Activated naive CD4-positive, alpha-beta T cell treated with anti-CD3 and anti-CD28 coated beads, Interleukin-2, amount 50 U/mL, for 24 hours (primary cell): Measurements from ENCODE around the gene ADAMTSL5.
A peak's percentile ranks its signal among the peaks of the same experiment; 100 is the strongest.
"Not testable (repeated sequence)": the region's sequence is repeated elsewhere in the genome, so short reads cannot be mapped to it uniquely, and the experiment has no call there.

Experiments
- H3K27ac Mint-ChIP-seq: one replicate; pipeline ENCODE4 v1.8.0; 2021; ENCODE audit warnings: mild to moderate bottlenecking, mixed read lengths
- H3K27me3 Mint-ChIP-seq: one replicate; pipeline ENCODE4 v1.8.0; 2021; ENCODE audit warnings: mixed read lengths
- H3K36me3 Mint-ChIP-seq: one replicate; pipeline ENCODE4 v1.8.0; 2021; ENCODE audit warnings: mixed read lengths
- H3K4me1 Mint-ChIP-seq: one replicate; pipeline ENCODE4 v1.8.0; 2021; ENCODE audit warnings: mixed read lengths
- H3K4me3 Mint-ChIP-seq: one replicate; pipeline ENCODE4 v1.8.0; 2021; ENCODE audit warnings: mild to moderate bottlenecking, mixed read lengths
- H3K9me3 Mint-ChIP-seq: one replicate; pipeline ENCODE4 v1.8.0; 2021; ENCODE audit warnings: mixed read lengths

ADAMTSL5 gene

DNA sequence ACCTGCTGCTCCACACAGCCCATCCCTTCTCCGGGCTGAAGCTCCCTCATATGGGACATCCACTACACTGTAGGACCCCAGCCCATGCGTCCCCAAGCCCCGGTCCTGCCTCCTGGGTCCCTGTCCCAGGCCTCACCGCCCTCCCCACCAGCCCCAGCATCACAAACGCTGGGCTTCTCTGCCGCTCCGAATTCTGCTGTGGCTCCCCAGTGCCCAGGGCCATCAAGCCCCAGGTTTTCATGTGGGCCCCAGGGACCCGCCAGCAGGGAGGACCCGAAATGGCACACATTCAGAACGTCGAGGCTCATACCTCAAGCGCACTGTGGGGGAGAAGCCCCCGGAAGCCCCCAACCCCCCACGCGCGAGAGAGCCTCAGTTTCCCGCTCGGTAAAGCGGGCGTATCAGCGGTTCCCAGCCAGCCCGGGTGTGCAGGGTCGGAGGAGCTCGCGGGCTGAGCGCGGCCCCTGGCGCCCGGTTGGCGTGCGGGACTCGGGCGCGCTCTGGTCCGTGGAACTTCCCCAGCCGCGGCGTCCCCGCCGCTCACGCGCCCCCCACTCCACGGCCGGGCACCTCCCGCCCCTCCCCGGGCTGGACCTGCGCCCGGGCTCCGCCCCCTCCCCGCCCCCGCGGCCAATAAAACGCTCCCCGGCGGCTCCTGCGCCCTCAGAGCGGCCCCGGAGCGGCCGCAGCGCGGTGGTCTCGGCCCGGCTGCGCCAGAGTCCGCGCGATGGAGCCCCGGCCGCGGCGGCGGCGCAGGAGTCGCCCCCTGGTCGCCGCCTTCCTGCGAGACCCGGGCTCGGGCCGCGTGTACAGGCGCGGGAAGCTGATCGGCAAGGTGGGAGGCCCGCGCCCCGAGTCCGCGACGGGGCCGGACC, 10.8 kb upstream of the ADAMTSL5 start, which contains the start of gene PLK5:
Gene PLK5 (plus strand): TSS at position 666 of the 875 bp plus-strand sequence. CDS start 2,920 bp downstream, outside the sequence.
- no peaks in the 10 kb centered on the region for H3K9me3 Mint-ChIP-seq
- peaks cover 6% of the 10 kb centered on the region for H3K4me1 Mint-ChIP-seq
- no peak within 1 kb of the TSS for H3K27ac Mint-ChIP-seq
- H3K36me3 Mint-ChIP-seq: no peaks in the 10 kb centered on the region
- H3K4me3 Mint-ChIP-seq: peak within 1 kb of the TSS; percentile 41
- peaks cover 20% of the 10 kb centered on the region for H3K27me3 Mint-ChIP-seq

DNA sequence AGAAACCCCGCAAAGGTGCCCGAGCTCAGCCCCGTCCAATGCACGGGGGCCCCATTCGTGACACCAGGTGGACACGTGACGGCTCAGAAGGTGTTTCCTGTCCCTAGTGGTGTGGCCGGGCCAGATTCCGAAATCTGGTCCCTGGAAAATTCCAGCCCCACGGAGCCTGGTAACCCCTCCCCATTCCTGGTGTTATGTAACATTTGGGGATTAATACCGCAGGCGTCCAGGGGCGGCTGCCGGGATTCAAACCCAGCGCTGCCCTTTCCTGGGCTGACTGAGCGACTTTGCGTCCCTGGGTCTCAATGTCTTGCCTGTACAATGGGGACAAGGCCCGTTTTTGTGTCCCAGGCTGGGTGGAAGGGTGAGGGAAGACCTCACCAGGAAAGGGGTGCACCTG, 10.0 kb upstream of the ADAMTSL5 start:
- Mint-ChIP-seq H3K9me3 (no peaks in the 10 kb centered on the region), H3K36me3 (no peaks in the 10 kb centered on the region), H3K4me1 (peaks cover 6% of the 10 kb centered on the region), H3K27me3 (peaks cover 20% of the 10 kb centered on the region), H3K4me3 (no peak overlapping the region), H3K27ac (no peak overlapping the region)

DNA sequence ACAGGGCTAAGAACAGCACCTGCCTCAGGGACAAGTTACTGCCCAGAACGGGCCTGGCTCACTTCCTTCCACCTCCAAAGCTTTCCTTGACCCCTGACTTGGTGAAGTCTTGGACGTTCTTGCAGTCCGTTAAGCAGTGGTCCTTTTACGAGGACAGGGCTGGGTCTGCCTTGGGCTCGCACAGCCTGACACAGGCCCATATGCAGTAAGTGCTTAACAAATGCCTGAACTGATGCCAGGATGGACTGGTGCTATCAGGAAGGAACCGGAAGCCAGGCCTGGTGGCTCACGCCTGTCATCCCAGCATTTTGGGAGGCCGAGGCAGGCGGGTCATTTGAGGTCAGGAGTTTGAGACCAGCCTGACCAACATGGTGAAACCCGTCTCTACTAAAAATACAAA, 9.2 kb upstream of the ADAMTSL5 start:
- Mint-ChIP-seq H3K9me3 (no peaks in the 10 kb centered on the region), H3K4me3 (no peak overlapping the region), H3K27ac (no peak overlapping the region), H3K36me3 (no peaks in the 10 kb centered on the region), H3K4me1 (peaks cover 6% of the 10 kb centered on the region), H3K27me3 (peaks cover 19% of the 10 kb centered on the region)

DNA sequence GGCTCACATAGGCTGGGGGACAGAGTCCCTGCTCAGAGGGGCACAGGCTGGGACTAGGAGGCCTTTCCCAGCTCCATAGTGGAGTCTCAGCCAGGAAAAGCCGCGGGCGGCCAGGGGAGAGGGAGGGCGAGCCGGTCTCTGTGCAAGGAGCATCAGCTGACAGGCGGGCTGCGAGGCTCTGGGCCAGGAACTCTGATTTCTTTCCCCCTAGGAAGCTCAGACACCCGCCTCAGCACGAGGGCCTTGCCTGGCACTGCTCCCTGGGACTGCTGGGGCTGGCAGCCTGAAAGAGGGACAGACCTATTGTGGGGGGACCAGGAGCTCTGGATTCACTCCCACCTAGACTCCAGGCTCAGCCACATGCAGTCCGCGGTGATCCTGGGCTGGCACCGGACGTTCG, 8.8 kb upstream of the ADAMTSL5 start:
- Mint-ChIP-seq H3K27ac (no peak overlapping the region), H3K4me1 (peaks cover 6% of the 10 kb centered on the region), H3K9me3 (no peaks in the 10 kb centered on the region), H3K4me3 (no peak overlapping the region), H3K27me3 (peaks cover 19% of the 10 kb centered on the region), H3K36me3 (no peaks in the 10 kb centered on the region)

DNA sequence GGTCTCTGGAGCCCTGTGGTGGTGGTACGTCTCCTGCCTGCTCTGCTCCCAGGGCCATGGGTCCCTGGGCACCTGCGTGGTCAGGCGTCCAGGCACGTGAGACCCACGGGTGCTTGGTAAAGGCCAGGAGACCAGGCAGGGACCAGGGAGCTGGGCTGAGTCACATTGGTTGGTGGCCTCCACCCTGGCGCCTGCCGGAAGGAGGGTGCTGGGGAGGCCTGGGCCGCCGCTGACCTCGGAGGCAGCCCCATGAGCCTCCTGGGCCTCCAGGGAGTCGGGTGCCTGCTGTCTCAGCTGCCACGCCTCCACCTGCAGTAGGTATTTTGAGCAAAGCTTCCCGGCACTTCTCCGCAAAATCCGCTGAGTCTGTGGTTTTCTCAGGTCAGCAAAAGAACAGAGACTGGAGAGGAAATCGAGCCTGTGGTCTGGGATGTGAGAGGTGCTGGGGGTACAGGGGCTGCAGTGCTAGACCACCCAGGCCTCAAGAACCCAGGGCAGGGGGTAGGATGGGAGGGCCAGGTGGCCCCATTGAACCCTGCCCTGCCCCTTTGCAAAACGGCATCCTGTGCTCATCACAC, 7.5 kb upstream of the ADAMTSL5 start:
- H3K9me3 Mint-ChIP-seq: no peaks in the 10 kb centered on the region
- no peak overlapping the region for H3K27ac Mint-ChIP-seq
- no peak overlapping the region for H3K4me3 Mint-ChIP-seq
- peaks cover 6% of the 10 kb centered on the region for H3K4me1 Mint-ChIP-seq
- peaks cover 9% of the 10 kb centered on the region for H3K27me3 Mint-ChIP-seq
- H3K36me3 Mint-ChIP-seq: no peaks in the 10 kb centered on the region

DNA sequence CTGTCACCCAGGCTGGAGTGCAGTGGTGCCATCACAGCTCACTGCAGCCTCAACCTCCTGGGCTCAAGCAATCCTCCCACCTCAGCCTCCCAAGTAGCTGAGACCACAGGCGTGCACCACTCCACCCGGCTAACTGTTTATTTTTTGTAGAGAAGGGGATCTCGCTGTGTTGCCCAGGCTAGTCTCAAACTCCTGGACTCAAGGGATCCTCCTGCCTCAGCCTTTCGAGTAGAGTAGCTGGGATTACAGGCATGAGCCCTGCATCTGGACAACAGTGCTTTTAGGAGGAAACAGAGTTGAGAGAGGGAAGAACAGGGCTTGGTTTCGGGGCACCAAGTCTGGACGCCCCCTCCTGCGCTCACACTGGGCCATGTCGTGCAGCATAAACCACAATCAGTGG, 7.0 kb upstream of the ADAMTSL5 start:
- not testable (repeated sequence) for H3K9me3 Mint-ChIP-seq, H3K27me3 Mint-ChIP-seq, H3K4me3 Mint-ChIP-seq, H3K4me1 Mint-ChIP-seq, H3K27ac Mint-ChIP-seq, H3K36me3 Mint-ChIP-seq

DNA sequence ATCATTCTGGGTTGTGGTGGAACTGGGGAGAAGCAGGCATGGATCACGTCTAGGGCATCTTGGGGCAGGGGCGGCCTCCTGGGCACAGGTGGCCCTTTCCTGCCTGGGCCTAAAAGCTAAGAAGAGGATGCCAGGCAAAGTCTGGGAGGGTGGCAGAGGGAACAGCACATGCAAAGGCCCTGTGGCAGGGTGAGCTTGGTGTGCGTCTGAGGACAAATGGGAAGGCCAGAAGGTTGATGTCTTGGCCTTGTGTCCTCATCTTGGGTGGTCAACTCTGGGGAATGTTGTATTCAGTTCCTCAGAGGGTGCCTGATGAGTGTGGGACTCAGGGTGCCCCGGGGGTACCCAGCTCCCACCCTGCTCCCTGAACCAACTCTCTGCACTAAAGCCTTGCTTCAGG, 5.7 kb upstream of the ADAMTSL5 start:
- Mint-ChIP-seq H3K27ac (no peak overlapping the region), H3K27me3 (peaks cover 3% of the 10 kb centered on the region), H3K36me3 (no peaks in the 10 kb centered on the region), H3K9me3 (no peaks in the 10 kb centered on the region), H3K4me1 (no peaks in the 10 kb centered on the region), H3K4me3 (no peak overlapping the region)

DNA sequence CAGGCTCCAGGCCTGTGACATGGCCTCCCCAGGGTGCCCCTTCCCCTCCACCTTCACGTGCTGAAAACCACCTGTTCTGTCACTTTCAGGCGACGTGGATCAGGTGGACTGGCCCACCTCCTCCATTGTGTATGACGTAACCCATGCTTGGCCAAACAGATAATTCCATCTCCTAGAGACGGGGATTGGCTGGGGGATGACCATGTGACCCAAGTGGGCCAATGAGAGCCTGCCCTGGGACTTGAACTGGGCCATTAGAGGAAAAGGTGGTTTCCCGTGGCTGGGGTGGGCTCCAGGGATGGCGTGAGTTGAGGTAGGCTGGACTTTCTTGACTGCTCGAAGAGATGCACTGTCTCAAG, 3.6 kb upstream of the ADAMTSL5 start:
- no peak overlapping the region for H3K27ac Mint-ChIP-seq
- no peaks in the 10 kb centered on the region for H3K9me3 Mint-ChIP-seq
- H3K27me3 Mint-ChIP-seq: no peaks in the 10 kb centered on the region
- peaks cover 6% of the 10 kb centered on the region for H3K4me1 Mint-ChIP-seq
- no peak overlapping the region for H3K4me3 Mint-ChIP-seq
- no peaks in the 10 kb centered on the region for H3K36me3 Mint-ChIP-seq

DNA sequence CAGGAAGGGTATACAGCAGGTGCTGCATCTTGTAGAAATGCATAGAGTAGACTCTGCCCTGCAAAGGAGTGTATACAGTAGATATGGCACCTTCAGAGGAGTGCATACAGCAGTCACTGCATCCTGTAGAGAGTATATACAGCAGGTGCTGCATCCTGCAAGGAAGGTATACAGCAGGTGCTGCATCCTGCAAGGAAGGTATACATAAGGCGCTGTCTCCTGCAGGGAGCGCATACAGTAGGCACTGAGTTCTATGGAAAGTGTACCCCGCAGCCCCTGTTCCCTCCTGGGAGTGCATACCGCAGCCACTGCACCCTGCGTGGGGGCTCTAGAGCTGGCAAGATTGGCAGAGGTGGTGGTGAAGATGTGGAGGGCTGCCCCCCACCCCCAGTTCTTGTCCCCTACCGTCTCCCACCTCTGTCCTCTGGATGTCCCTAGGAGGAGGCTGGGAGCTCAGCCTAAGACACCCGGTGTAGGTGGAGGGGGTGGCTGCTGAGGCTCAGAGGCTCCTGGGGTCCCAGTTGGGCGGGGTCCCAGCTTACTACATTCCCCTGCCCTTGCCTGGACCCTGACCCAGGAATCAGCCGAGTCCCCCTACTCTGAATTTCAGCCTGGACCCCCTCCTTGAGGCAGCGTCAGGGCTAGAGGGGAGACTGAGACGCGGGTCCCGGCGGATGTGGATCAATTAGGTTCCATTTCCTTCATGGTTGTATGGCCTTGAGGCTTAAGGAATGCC, 2.3 kb upstream of the ADAMTSL5 start:
- H3K36me3 Mint-ChIP-seq: no peaks in the 10 kb centered on the region
- no peaks in the 10 kb centered on the region for H3K9me3 Mint-ChIP-seq
- H3K4me1 Mint-ChIP-seq: peaks cover 6% of the 10 kb centered on the region
- H3K27me3 Mint-ChIP-seq: no peaks in the 10 kb centered on the region
- H3K4me3 Mint-ChIP-seq: no peak overlapping the region
- no peak overlapping the region for H3K27ac Mint-ChIP-seq

DNA sequence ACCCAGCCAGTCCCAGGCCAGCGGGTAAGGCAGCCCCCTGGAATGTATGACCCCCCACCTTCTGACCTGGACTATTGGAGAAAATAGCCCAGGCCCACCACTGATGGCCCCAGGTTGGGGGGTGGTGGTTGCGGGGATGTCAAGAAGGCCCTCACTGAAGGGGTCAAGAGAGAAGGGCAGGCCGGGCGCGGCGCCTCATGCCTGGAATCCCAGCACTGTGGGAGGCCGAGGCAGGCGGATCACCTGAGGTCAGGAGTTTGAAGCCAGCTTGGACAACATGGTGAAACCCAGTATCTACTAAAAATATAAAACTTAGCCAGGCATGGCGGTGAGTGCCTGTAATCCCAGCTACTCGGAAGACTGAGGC, 1.5 kb upstream of the ADAMTSL5 start:
- no peak overlapping the region for H3K4me3 Mint-ChIP-seq
- H3K27me3 Mint-ChIP-seq: no peaks in the 10 kb centered on the region
- H3K27ac Mint-ChIP-seq: no peak overlapping the region
- no peaks in the 10 kb centered on the region for H3K36me3 Mint-ChIP-seq
- peaks cover 6% of the 10 kb centered on the region for H3K4me1 Mint-ChIP-seq
- no peaks in the 10 kb centered on the region for H3K9me3 Mint-ChIP-seq

DNA sequence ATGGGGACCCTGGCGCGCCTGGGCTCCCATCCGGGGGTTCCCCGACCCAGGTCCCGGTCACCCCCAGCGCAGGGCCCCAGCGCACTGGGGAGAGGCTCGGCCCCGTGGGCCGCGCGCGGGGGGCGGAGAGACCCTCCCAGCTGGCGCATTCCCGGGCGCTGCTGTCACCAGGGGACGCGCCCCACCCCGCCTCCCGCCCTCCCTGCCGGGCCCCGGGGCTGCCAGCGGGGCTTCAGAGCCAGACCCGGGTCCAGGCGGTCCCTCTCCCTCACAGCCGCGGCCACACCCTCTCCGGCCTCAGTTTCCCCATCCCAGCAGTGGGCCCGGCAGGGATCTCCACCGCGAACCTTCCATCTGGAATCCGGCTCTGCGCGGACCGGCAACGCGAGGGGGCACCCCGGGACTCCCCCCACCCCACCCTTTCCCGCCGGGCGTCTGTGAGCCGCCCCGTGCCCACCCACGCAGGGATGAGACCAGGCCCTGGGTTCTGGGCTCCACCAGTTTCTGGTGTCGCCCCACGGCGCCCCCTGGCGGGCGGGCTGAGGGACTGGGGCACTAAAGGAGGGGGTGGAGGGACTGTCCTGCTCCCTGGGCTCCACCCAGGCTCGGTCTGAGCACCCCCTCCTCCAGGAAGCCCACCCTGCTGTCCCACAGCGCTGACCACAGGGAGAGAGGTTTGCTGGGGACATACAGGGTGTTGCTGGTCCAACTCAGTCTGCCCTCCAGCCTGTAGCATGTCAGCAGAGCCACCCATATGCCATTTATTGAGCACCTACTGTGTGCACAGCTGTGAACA, 878 bp upstream of the ADAMTSL5 start:
- Mint-ChIP-seq H3K4me1 (peaks cover 7% of the 10 kb centered on the region), H3K27me3 (no peaks in the 10 kb centered on the region), H3K27ac (no peak overlapping the region), H3K4me3 (no peak overlapping the region), H3K36me3 (no peaks in the 10 kb centered on the region), H3K9me3 (no peaks in the 10 kb centered on the region)

DNA sequence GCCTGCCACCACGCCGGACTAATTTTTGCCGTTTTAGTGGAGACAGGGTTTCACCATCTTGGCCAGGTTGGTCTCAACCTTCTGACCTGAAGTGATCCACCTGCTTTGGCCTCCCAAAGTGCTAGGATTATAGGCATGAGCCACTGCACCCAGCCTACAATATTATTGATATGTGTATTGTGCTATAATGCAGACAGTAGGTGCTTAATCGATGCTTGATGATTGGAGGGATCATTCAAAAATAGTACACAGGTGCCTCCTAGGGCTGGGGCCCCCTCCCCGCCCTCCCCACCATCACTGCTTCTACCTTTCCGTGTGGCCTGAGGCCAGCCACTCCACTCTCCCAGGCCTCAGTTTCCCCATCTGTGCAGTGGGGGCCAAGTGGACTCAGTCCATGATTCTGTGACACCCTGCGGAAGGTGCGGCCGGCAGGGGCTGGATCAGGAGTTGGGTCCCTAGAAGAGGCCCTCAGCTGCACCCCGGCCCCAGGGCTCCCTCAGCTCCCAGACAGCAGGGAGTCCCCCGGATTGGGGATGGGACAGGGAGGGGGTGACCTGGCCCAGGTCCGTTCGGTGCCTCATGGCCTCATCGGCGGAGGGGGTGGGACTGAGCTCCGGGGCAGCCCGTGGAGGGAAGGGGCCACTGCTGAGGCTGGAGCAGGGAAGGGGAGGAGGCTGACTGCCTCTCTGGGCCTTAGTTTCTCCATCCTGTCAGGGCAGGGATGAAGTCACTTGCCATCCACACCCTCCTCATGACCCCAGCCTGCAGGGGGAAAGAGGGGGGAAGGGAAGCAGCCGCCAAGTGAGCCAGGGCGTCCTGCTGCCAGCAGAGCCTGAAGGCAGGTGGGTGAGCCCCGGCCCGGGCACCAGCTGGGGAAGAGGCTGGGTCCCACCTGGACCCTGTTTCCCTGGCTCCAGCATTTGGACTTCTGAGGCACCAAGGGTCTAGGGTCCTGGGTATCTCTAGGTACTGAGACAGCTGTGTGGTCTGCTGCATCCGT, 1.2 kb downstream of the ADAMTSL5 start:
- Mint-ChIP-seq H3K4me3 (peak overlapping the region; percentile 76), H3K27me3 (no peaks in the 10 kb centered on the region), H3K9me3 (no peaks in the 10 kb centered on the region), H3K4me1 (peaks cover 16% of the 10 kb centered on the region), H3K36me3 (no peaks in the 10 kb centered on the region), H3K27ac (no peak overlapping the region)

DNA sequence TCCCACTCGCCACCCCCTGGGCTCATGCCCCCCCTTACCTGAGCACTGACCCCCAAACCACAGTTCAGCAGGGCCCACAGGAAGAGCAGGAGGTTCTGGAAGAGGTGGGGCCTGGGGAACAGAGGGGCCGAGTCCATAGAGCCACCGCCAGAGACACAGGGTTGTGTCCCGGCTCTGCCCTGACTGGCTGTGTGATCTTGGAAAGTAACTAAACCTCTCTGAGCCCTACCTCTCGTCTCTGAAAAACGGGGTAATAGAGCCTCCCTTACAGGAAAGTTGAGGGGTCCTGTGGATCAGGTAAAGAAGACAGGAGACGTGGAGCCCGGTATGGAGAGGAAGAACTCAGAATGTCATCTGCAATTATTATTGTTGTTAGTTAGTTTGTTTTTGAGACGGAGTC, 2.0 kb downstream of the ADAMTSL5 start:
- H3K27ac Mint-ChIP-seq: no peak overlapping the region
- H3K4me3 Mint-ChIP-seq: peak overlapping the region; percentile 1
- H3K9me3 Mint-ChIP-seq: no peaks in the 10 kb centered on the region
- peaks cover 16% of the 10 kb centered on the region for H3K4me1 Mint-ChIP-seq
- H3K27me3 Mint-ChIP-seq: no peaks in the 10 kb centered on the region
- no peaks in the 10 kb centered on the region for H3K36me3 Mint-ChIP-seq

DNA sequence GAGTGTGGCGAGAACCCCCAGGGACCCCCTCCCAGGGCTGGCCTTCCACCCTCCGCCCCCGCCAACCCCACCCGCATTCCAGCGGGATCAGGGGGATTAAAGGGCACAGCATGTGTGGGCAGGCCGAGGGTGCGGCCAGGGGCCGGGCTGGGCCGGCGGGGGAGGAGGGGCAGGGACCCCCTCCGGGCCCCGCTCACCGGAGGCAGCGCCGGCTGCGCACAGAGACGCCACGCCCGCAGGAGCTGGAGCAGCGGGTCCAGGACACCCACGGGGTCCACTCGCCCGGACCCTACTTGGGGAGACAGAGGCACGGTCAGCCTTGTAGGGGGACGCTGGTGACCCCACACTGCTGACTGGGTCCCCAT, 2.4 kb downstream of the ADAMTSL5 start:
- H3K4me1 Mint-ChIP-seq: peaks cover 16% of the 10 kb centered on the region
- no peaks in the 10 kb centered on the region for H3K9me3 Mint-ChIP-seq
- H3K36me3 Mint-ChIP-seq: no peaks in the 10 kb centered on the region
- no peak overlapping the region for H3K27ac Mint-ChIP-seq
- H3K4me3 Mint-ChIP-seq: peak overlapping the region; percentile 1
- no peaks in the 10 kb centered on the region for H3K27me3 Mint-ChIP-seq
